ENCODE results near the gene P3H4.
"Not testable (repeated sequence)": the region's sequence is repeated elsewhere in the genome, so short reads cannot be mapped to it uniquely, and the experiment has no call there.

- TF ChIP-seq CTCF (IDR thresholded peaks at IDR 0.05; ENCODE audit: insufficient read depth, low read length); GABPA (IDR thresholded peaks at IDR 0.05; ENCODE audit: low read depth); POLR2AphosphoS5 (IDR thresholded peaks at IDR 0.05; ENCODE audit: low read depth); SPI1 (IDR thresholded peaks at IDR 0.05; ENCODE audit: borderline replicate concordance, low read depth); REST (IDR thresholded peaks at IDR 0.05; ENCODE audit: insufficient replicate concordance, low read depth): not testable (repeated sequence)
Measured at GRCh38 chr17:41839448-41839847, 27.7 kb upstream of the P3H4 start.

Data from HL-60 (cell line).